GM21825 (cell line): ENCODE results near the gene PIK3R5.
A peak's percentile ranks its signal among the peaks of the same experiment; 100 is the strongest.
"Not testable (repeated sequence)": the region's sequence is repeated elsewhere in the genome, so short reads cannot be mapped to it uniquely, and the experiment has no call there.

ENCODE experiments used
- ATAC-seq: cut with Tn5 transposase; IDR thresholded peaks from one replicate; pipeline ENCODE4 v1.9.1; 2021; ENCODE audit warnings: mild to moderate bottlenecking, moderate library complexity; ENCODE audit not compliant: unreplicated experiment

PIK3R5 gene

GRCh38 chr17:8861495-8862181, 103.9 kb downstream of the PIK3R5 start:
- no peak for ATAC-seq

GRCh38 chr17:8859804-8860430, 105.6 kb downstream of the PIK3R5 start:
- ATAC-seq: no peak

GRCh38 chr17:8859027-8859803, 106.3 kb downstream of the PIK3R5 start:
- no peak for ATAC-seq

- peak; percentile 45 for ATAC-seq
These were observed 107.6 kb downstream of the PIK3R5 start for GRCh38 chr17:8857919-8858318.

- no peak for ATAC-seq
These were observed 108.5 kb downstream of the PIK3R5 start for GRCh38 chr17:8856869-8857575.

- not testable (repeated sequence) for ATAC-seq
These were observed 109.3 kb downstream of the PIK3R5 start for GRCh38 chr17:8856205-8856603.

GRCh38 chr17:8855477-8856204, 109.9 kb downstream of the PIK3R5 start:
- ATAC-seq: no peak

- ATAC-seq: no peak
These were observed 113.9 kb downstream of the PIK3R5 start for GRCh38 chr17:8851600-8851999.

- ATAC-seq: no peak
These were observed 116.0 kb downstream of the PIK3R5 start for GRCh38 chr17:8849311-8850041.

- no peak for ATAC-seq
These were observed 117.6 kb downstream of the PIK3R5 start for GRCh38 chr17:8847891-8848290.

GRCh38 chr17:8846768-8847211, 118.7 kb downstream of the PIK3R5 start:
- ATAC-seq: no peak

- no peak for ATAC-seq
These were observed 121.0 kb downstream of the PIK3R5 start for GRCh38 chr17:8844229-8845218.

- no peak for ATAC-seq
These were observed 122.2 kb downstream of the PIK3R5 start for GRCh38 chr17:8843344-8843743.

GRCh38 chr17:8841844-8842243, 123.7 kb downstream of the PIK3R5 start:
- ATAC-seq: no peak

- ATAC-seq: no peak
These were observed 126.0 kb downstream of the PIK3R5 start for GRCh38 chr17:8839410-8839935.

GRCh38 chr17:8838551-8839095, 126.9 kb downstream of the PIK3R5 start:
- ATAC-seq: no peak

GRCh38 chr17:8837563-8838075, 127.9 kb downstream of the PIK3R5 start:
- no peak for ATAC-seq
